ENCODE results near the gene FZD8. TPM values are rescaled to one million over a fixed set of nuclear protein-coding genes. Genes with fewer than 3 reads are reported as not detected.
A peak's percentile ranks its signal among the peaks of the same experiment; 100 is the strongest.
"Not testable (repeated sequence)": the region's sequence is repeated elsewhere in the genome, so short reads cannot be mapped to it uniquely, and the experiment has no call there.

The FZD8 gene, protein sequence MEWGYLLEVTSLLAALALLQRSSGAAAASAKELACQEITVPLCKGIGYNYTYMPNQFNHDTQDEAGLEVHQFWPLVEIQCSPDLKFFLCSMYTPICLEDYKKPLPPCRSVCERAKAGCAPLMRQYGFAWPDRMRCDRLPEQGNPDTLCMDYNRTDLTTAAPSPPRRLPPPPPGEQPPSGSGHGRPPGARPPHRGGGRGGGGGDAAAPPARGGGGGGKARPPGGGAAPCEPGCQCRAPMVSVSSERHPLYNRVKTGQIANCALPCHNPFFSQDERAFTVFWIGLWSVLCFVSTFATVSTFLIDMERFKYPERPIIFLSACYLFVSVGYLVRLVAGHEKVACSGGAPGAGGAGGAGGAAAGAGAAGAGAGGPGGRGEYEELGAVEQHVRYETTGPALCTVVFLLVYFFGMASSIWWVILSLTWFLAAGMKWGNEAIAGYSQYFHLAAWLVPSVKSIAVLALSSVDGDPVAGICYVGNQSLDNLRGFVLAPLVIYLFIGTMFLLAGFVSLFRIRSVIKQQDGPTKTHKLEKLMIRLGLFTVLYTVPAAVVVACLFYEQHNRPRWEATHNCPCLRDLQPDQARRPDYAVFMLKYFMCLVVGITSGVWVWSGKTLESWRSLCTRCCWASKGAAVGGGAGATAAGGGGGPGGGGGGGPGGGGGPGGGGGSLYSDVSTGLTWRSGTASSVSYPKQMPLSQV
- 10 to 100 TPM; 14.0 to 21.2 TPM for total RNA-seq
- polyA plus RNA-seq (ENCODE audit: insufficient read length in 2 of 2): 1 to 10 TPM; 2.8 to 4.8 TPM
- long read RNA-seq, donor 1, full-length matches to known transcripts: 11 of 11 reads
- long read RNA-seq, donor 1, partial matches to known transcripts: 0 of 11 reads
- long read RNA-seq, donor 1, other reads (novel, unspliced or antisense): 0 of 11 reads
- long read RNA-seq, donor 2, full-length matches to known transcripts: 2 of 2 reads
- long read RNA-seq, donor 2, partial matches to known transcripts: 0 of 2 reads
- long read RNA-seq, donor 2, other reads (novel, unspliced or antisense): 0 of 2 reads
- long read RNA-seq, donor 3, full-length matches to known transcripts: 8 of 8 reads
- long read RNA-seq, donor 3, partial matches to known transcripts: 0 of 8 reads
- long read RNA-seq, donor 3, other reads (novel, unspliced or antisense): 0 of 8 reads
- long read RNA-seq, donor 4, full-length matches to known transcripts: 16 of 16 reads
- long read RNA-seq, donor 4, partial matches to known transcripts: 0 of 16 reads
- long read RNA-seq, donor 4, other reads (novel, unspliced or antisense): 0 of 16 reads

DNA sequence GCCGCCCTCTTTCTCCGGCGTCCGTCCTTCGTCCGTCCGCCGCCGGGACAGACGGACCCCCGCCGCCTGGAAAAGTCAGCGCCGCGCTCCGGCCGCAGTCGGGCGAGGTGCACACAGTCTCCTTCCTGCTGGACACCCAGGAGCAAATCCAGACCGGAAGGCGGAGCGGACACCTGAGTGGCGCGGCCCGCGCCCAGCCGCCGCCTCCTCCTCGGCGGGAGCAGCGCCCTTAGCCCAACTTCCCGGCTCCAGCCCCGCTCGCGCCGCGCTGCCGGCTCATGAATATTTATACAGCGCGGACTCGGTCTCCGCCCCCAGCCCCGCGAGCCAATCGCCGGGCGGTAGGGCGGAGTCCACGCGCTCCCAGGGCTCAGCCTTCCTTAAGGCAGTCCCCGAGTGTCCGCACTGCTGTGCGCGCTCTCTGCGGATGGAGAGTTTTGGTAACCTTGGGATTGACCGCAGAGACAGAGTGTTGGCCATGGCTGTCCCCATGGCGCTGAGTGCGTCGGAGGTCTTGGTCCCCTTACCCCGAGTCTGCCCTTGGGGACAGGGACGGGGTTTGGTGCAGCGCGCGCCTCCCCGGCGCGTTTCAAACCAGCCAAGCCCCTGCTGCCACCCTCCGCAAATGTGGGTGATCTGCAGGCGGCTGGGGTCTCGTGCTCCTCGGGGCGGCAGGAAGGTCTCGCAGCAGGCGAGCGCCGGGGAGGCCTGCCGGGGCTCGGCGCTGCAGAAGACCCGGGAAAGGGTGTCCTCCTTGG lies at the start of gene FZD8:
FZD8 (minus strand) TSS at position 262 of the 758 bp plus-strand sequence. CDS start 867 bp downstream, outside the sequence.
- peak within 1 kb of the TSS; percentile 67 for H3K27ac ChIP-seq (ENCODE audit: low read depth, low read length)
- H3K36me3 ChIP-seq (ENCODE audit: control insufficient read depth, insufficient read depth, low read length): no peaks in the 10 kb centered on the region
- H3K27me3 ChIP-seq (ENCODE audit: control insufficient read depth, insufficient read depth, low read length): peaks cover 26% of the 10 kb centered on the region
- peak in 5 of 6 donors; percentile 82 to 97 (median 87) for DNase-seq (ENCODE audit: low read depth in 4 of 6, low spot score in 6 of 6)
- WGBS (ENCODE audit: insufficient coverage): under 1% methylated on average over 79 of the region's 80 CpGs
- H3K4me1 ChIP-seq (ENCODE audit: control insufficient read depth, insufficient read depth, low read length): peaks cover 36% of the 10 kb centered on the region
- no peaks in the 10 kb centered on the region for H3K9me3 ChIP-seq (ENCODE audit: control insufficient read depth, insufficient read depth, low read length)
- H3K4me3 ChIP-seq (ENCODE audit: low read depth, low read length): peak within 1 kb of the TSS; percentile 66

DNA sequence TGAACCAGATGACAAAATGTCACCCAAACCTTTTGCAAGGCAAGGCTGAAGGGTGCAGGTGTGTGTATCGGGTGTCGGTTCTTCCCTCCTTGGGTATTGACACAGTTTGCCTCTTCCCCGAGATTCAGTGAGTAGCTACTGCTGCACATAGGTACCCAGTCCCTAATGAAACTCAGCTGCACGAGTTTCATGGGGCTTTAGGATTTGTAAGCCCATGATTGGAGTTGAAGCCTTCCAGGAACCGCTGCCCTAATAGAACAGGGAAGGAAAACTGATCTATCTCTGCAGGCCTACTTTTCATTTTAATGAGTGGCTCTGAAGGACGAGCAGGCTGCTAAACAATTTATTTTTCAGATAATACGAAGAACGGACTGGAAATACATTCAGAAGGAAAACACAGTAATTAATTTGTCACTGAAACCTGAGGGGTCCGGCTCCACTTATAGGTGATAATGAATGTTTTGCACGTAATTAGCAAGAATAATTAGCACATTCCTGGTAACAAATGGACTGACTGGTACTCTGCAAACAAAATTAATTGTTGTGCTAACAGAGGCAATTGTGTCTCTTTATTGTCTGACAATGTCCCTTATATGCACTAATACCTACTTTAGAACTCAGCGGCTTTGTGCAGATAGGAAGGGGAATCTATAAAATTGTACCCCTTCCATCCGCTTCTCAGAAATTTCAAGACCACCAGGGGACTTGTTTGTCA lies 49.6 kb upstream of the FZD8 start:
- no peaks in the 10 kb centered on the region for H3K9me3 ChIP-seq (ENCODE audit: control insufficient read depth, insufficient read depth, low read length)
- DNase-seq (ENCODE audit: low read depth in 4 of 6, low spot score in 6 of 6): peak in 1 of 6 donors; percentile 53
- no peaks in the 10 kb centered on the region for H3K4me1 ChIP-seq (ENCODE audit: control insufficient read depth, insufficient read depth, low read length)
- peaks cover 6% of the 10 kb centered on the region for H3K27me3 ChIP-seq (ENCODE audit: control insufficient read depth, insufficient read depth, low read length)
- 70% methylated on average over 3 of the region's 12 CpGs for WGBS (ENCODE audit: insufficient coverage)
- no peaks in the 10 kb centered on the region for H3K36me3 ChIP-seq (ENCODE audit: control insufficient read depth, insufficient read depth, low read length)
- H3K4me3 ChIP-seq (ENCODE audit: low read depth, low read length): no peak overlapping the region
- H3K27ac ChIP-seq (ENCODE audit: low read depth, low read length): no peak overlapping the region

DNA sequence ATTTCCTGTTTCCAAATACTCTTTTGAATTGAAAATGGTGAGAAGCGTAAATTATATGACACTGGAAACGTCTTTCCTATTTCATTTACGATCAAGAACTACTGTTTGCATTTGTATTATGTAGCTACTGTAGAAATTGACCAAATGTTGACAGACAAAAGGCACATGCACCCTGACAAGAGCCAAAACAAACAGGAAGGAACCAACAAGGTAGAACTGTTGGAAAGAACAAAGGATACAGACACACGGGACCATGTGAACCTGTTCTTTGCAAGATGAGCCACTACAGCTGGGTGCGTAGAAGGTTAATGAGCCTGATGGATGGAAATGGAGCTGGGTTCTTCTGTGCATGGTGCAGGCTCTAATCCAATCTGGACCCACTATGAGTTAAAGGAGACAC lies 48.4 kb upstream of the FZD8 start:
- no peaks in the 10 kb centered on the region for H3K4me1 ChIP-seq (ENCODE audit: control insufficient read depth, insufficient read depth, low read length)
- WGBS (ENCODE audit: insufficient coverage): 47% methylated on average over 4 of the region's 5 CpGs
- no peaks in the 10 kb centered on the region for H3K9me3 ChIP-seq (ENCODE audit: control insufficient read depth, insufficient read depth, low read length)
- H3K27me3 ChIP-seq (ENCODE audit: control insufficient read depth, insufficient read depth, low read length): peaks cover 6% of the 10 kb centered on the region
- no peaks in the 10 kb centered on the region for H3K36me3 ChIP-seq (ENCODE audit: control insufficient read depth, insufficient read depth, low read length)
- no peak overlapping the region for H3K27ac ChIP-seq (ENCODE audit: low read depth, low read length)
- no peak overlapping the region for H3K4me3 ChIP-seq (ENCODE audit: low read depth, low read length)
- DNase-seq (ENCODE audit: low read depth in 4 of 6, low spot score in 6 of 6): no peak

DNA sequence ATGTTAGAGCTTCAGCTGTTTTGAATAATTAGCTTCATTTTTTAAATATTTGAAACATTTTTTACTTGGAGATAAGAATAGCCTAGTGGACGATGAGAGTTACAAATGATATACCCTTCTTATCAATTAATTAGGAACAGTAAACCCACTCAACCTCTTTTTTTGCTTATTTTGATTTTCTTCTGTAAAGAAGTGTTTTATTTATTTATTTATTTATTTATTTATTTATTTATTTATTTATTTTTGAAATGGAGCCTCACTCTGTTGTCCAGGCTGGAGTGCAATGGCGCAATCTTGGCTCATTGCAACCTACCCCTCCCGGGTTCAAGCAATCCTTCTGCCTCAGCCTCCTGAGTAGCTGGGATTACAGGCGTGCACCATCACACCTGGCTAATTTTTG lies 43.8 kb upstream of the FZD8 start:
- not testable (repeated sequence) for DNase-seq (ENCODE audit: low read depth in 4 of 6, low spot score in 6 of 6); H3K27ac ChIP-seq (ENCODE audit: low read depth, low read length); H3K9me3 ChIP-seq (ENCODE audit: control insufficient read depth, insufficient read depth, low read length); H3K4me1 ChIP-seq (ENCODE audit: control insufficient read depth, insufficient read depth, low read length); H3K4me3 ChIP-seq (ENCODE audit: low read depth, low read length); H3K36me3 ChIP-seq (ENCODE audit: control insufficient read depth, insufficient read depth, low read length); H3K27me3 ChIP-seq (ENCODE audit: control insufficient read depth, insufficient read depth, low read length)
- no CpG with 5 or more reads among the region's 4 CpGs for WGBS (ENCODE audit: insufficient coverage)

DNA sequence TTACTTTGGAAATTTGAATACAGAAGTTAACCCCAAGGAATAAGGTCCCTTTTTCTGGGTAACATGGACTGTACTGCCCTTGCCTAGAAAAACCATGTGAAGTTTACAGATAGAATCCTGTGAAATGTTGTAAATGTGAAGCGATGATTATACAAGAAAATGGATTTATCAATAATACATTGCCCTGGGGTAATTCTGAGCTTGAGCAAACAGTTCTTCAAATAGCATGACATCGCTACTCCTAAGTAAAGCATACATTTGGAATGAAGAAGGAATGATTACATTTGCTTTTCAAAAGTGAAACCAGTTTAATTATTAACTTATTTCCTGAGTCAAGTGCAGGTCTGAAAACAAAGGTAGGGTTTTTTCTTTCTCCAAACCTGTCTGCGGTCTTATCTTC lies 43.3 kb upstream of the FZD8 start:
- DNase-seq (ENCODE audit: low read depth in 4 of 6, low spot score in 6 of 6): no peak
- Histone ChIP-seq H3K27me3 (ENCODE audit: control insufficient read depth, insufficient read depth, low read length) (no peaks in the 10 kb centered on the region), H3K4me3 (ENCODE audit: low read depth, low read length) (no peak overlapping the region), H3K9me3 (ENCODE audit: control insufficient read depth, insufficient read depth, low read length) (no peaks in the 10 kb centered on the region), H3K4me1 (ENCODE audit: control insufficient read depth, insufficient read depth, low read length) (no peaks in the 10 kb centered on the region), H3K36me3 (ENCODE audit: control insufficient read depth, insufficient read depth, low read length) (no peaks in the 10 kb centered on the region), H3K27ac (ENCODE audit: low read depth, low read length) (no peak overlapping the region)
- WGBS (ENCODE audit: insufficient coverage): no CpG with 5 or more reads among the region's 3 CpGs

DNA sequence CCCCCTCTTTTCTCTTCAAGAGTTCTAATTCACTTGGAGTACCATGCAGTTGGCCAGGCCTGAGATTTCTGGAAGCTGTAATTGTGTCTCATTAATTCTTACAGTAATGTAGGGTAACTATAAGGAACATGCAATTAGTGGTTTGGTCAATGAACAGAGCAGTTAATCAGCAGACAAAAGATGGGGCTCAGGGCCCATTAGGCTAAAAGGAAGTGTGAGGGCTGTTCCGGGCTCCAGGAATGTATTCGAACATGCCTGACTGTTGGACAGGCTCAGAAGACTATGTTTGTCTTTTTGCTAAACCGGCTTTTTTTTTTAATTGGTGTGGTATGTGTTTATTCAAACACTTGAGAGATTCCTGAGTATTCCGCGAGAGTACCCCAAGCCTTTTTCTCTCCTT lies 42.5 kb upstream of the FZD8 start:
- Histone ChIP-seq H3K4me1 (ENCODE audit: control insufficient read depth, insufficient read depth, low read length) (no peaks in the 10 kb centered on the region), H3K36me3 (ENCODE audit: control insufficient read depth, insufficient read depth, low read length) (no peaks in the 10 kb centered on the region), H3K27me3 (ENCODE audit: control insufficient read depth, insufficient read depth, low read length) (no peaks in the 10 kb centered on the region), H3K27ac (ENCODE audit: low read depth, low read length) (no peak overlapping the region), H3K9me3 (ENCODE audit: control insufficient read depth, insufficient read depth, low read length) (no peaks in the 10 kb centered on the region), H3K4me3 (ENCODE audit: low read depth, low read length) (no peak overlapping the region)
- 65% methylated on average over 2 of the region's 5 CpGs for WGBS (ENCODE audit: insufficient coverage)
- peak in 2 of 6 donors; percentile 53 to 68 for DNase-seq (ENCODE audit: low read depth in 4 of 6, low spot score in 6 of 6)

DNA sequence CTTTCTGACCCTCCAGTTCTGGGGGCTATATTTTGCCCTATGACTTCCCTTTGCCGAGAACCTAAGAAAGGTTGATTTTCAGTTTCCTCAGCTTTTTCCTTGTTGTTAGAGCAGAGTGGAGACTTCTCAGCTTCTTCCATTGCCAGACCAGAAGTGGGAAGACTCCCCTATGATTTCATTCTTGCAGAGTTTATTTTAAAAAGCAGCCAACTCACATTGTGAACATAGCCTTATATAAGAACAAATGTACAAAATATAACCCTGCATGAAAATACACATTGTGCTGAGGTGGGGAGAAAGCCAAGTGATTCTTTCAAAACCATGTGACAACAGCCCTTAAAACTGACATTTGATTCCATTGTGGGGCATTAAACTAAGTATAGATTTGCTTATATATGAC lies 33.8 kb upstream of the FZD8 start:
- peaks cover 3% of the 10 kb centered on the region for H3K27me3 ChIP-seq (ENCODE audit: control insufficient read depth, insufficient read depth, low read length)
- H3K9me3 ChIP-seq (ENCODE audit: control insufficient read depth, insufficient read depth, low read length): no peaks in the 10 kb centered on the region
- no peaks in the 10 kb centered on the region for H3K4me1 ChIP-seq (ENCODE audit: control insufficient read depth, insufficient read depth, low read length)
- WGBS (ENCODE audit: insufficient coverage): no CpG with 5 or more reads among the region's 1 CpG
- DNase-seq (ENCODE audit: low read depth in 4 of 6, low spot score in 6 of 6): peak in 1 of 6 donors; percentile 17
- no peak overlapping the region for H3K27ac ChIP-seq (ENCODE audit: low read depth, low read length)
- no peaks in the 10 kb centered on the region for H3K36me3 ChIP-seq (ENCODE audit: control insufficient read depth, insufficient read depth, low read length)
- H3K4me3 ChIP-seq (ENCODE audit: low read depth, low read length): no peak overlapping the region

DNA sequence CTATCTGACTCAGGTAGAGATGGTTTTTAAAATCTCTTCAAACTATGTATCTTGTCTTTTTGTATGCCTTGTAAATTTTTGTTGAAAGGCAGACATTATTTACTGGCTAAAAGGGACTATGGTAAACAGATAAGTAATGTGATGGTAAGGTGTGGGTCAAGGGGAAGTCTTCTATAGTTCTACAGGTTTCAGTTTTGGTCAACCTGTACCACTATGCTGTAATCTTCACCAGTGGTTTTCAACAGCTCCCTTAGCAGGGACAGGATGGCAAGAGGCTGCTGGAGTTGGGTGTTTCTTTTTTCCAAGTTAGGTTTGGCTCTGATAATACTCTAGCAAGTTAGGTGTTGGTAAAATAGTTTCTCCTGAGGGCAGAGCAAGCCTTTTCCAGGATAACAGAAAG lies 32.7 kb upstream of the FZD8 start:
- no peak overlapping the region for H3K27ac ChIP-seq (ENCODE audit: low read depth, low read length)

More for the DNA sequence above, 32.7 kb upstream of the FZD8 start:
- H3K36me3 ChIP-seq (ENCODE audit: control insufficient read depth, insufficient read depth, low read length): no peaks in the 10 kb centered on the region
- H3K27me3 ChIP-seq (ENCODE audit: control insufficient read depth, insufficient read depth, low read length): peaks cover 3% of the 10 kb centered on the region
- DNase-seq (ENCODE audit: low read depth in 4 of 6, low spot score in 6 of 6): no peak
- H3K4me1 ChIP-seq (ENCODE audit: control insufficient read depth, insufficient read depth, low read length): no peaks in the 10 kb centered on the region
- H3K9me3 ChIP-seq (ENCODE audit: control insufficient read depth, insufficient read depth, low read length): no peaks in the 10 kb centered on the region
- H3K4me3 ChIP-seq (ENCODE audit: low read depth, low read length): no peak overlapping the region

Data from spinal cord (tissue), 10 donors.